Measurements from ENCODE around the gene LNP1.
"Not testable (repeated sequence)": the region's sequence is repeated elsewhere in the genome, so short reads cannot be mapped to it uniquely, and the experiment has no call there.

Gene LNP1, protein sequence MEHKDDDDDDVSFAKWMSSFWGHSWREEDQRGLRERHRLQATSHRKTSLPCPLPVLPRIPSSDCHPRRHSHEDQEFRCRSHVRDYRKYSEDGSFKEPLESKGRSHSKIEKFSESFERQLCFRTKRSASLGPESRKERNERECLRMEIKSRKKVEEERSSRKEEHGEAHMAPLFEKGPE

GRCh38 chr3:100400780-100401673 lies at the start of gene LNP1, which contains the start of gene TOMM70:
TSS of gene LNP1 (plus strand) at chr3:100401539. CDS start at chr3:100429730, 28,191 bp downstream.
TSS of gene TOMM70 (minus strand) at chr3:100401089. CDS start at chr3:100400949, 140 bp downstream.
- Histone ChIP-seq H3K27me3 (ENCODE audit: control insufficient read depth, insufficient read depth, low read length) (no peaks in the 10 kb centered on the region), H3K4me1 (ENCODE audit: control insufficient read depth, low read depth, low read length) (peaks cover 9% of the 10 kb centered on the region), H3K9ac (ENCODE audit: low read length) (peak within 1 kb of the TSS; percentile 79), H3K27ac (ENCODE audit: low read length) (peak within 1 kb of the TSS; percentile 99), H3K36me3 (ENCODE audit: control insufficient read depth, low read depth, low read length) (no peaks in the 10 kb centered on the region), H3K9me3 (ENCODE audit: control insufficient read depth, low read depth, low read length) (no peaks in the 10 kb centered on the region), H3K4me3 (ENCODE audit: low read length) (peak within 1 kb of the TSS; percentile 74)

GRCh38 chr3:100351770-100352169 lies 49.6 kb upstream of the LNP1 start:
- not testable (repeated sequence) for H3K4me3 ChIP-seq (ENCODE audit: low read length); H3K27ac ChIP-seq (ENCODE audit: low read length); H3K4me1 ChIP-seq (ENCODE audit: control insufficient read depth, low read depth, low read length); H3K9ac ChIP-seq (ENCODE audit: low read length); H3K9me3 ChIP-seq (ENCODE audit: control insufficient read depth, low read depth, low read length); H3K27me3 ChIP-seq (ENCODE audit: control insufficient read depth, insufficient read depth, low read length)
- H3K36me3 ChIP-seq (ENCODE audit: control insufficient read depth, low read depth, low read length), result peaks cover 16% of the 10 kb centered on the region

- Histone ChIP-seq H3K27ac (ENCODE audit: low read length) (no peak overlapping the region), H3K36me3 (ENCODE audit: control insufficient read depth, low read depth, low read length) (peaks cover 16% of the 10 kb centered on the region), H3K9ac (ENCODE audit: low read length) (no peak overlapping the region), H3K27me3 (ENCODE audit: control insufficient read depth, insufficient read depth, low read length) (no peaks in the 10 kb centered on the region), H3K9me3 (ENCODE audit: control insufficient read depth, low read depth, low read length) (no peaks in the 10 kb centered on the region), H3K4me3 (ENCODE audit: low read length) (no peak overlapping the region), H3K4me1 (ENCODE audit: control insufficient read depth, low read depth, low read length) (no peaks in the 10 kb centered on the region)
Observed at GRCh38 chr3:100352296-100353231, 48.8 kb upstream of the LNP1 start.

- H3K36me3 ChIP-seq (ENCODE audit: control insufficient read depth, low read depth, low read length), result peaks cover 16% of the 10 kb centered on the region
- H3K9me3 ChIP-seq (ENCODE audit: control insufficient read depth, low read depth, low read length), result no peaks in the 10 kb centered on the region
- no peaks in the 10 kb centered on the region for H3K27me3 ChIP-seq (ENCODE audit: control insufficient read depth, insufficient read depth, low read length)
- no peak overlapping the region for H3K4me3 ChIP-seq (ENCODE audit: low read length)
- H3K4me1 ChIP-seq (ENCODE audit: control insufficient read depth, low read depth, low read length), result no peaks in the 10 kb centered on the region
- no peak overlapping the region for H3K9ac ChIP-seq (ENCODE audit: low read length)
- no peak overlapping the region for H3K27ac ChIP-seq (ENCODE audit: low read length)
Observed at GRCh38 chr3:100354850-100355249, 46.5 kb upstream of the LNP1 start.

DNA sequence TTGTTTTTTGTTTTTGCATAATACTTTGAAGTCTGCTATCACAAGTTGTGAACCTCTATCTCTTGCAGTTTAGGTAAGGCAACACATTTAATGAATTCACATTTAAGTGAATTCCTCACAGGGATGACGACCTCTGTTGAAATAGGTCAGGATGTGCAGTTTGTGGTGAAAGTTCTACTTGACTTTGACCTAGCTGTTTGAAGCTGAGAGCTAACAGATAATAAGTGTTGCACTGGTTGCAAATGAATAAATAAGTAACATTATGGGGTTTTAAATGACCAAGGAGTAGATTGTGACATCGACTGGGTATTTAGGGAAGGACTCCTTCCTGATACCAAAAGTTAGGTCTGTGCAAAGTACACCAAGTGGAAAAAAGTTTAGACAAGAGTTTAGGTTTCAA lies 42.9 kb upstream of the LNP1 start:
- Histone ChIP-seq H3K36me3 (ENCODE audit: control insufficient read depth, low read depth, low read length) (peaks cover 8% of the 10 kb centered on the region), H3K4me3 (ENCODE audit: low read length) (no peak overlapping the region), H3K27ac (ENCODE audit: low read length) (no peak overlapping the region), H3K9me3 (ENCODE audit: control insufficient read depth, low read depth, low read length) (no peaks in the 10 kb centered on the region), H3K4me1 (ENCODE audit: control insufficient read depth, low read depth, low read length) (no peaks in the 10 kb centered on the region), H3K9ac (ENCODE audit: low read length) (no peak overlapping the region), H3K27me3 (ENCODE audit: control insufficient read depth, insufficient read depth, low read length) (no peaks in the 10 kb centered on the region)

DNA sequence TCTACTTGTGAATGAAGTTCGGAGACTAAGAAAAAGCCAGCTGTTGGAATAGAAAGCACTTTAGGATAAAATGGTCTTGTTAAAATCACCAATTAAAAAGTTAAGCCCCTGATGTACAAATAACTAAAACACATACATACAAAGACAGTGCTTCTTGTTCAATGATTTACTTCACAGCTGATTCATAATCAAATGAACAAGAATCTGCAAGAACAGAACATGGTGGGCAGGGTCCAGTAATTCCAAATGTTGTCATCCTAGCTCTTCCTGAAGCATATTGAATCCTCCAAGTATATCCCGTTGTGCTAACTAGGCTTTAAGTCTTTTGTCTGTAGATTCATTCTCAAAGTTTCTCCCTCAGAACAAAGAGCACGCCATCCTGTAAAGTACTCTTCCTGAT lies 42.3 kb upstream of the LNP1 start:
- Histone ChIP-seq H3K9me3 (ENCODE audit: control insufficient read depth, low read depth, low read length) (no peaks in the 10 kb centered on the region), H3K36me3 (ENCODE audit: control insufficient read depth, low read depth, low read length) (peaks cover 14% of the 10 kb centered on the region)

GRCh38 chr3:100360757-100361496 lies 40.4 kb upstream of the LNP1 start:
- Histone ChIP-seq H3K36me3 (ENCODE audit: control insufficient read depth, low read depth, low read length) (peaks cover 33% of the 10 kb centered on the region), H3K4me3 (ENCODE audit: low read length) (no peak overlapping the region), H3K9ac (ENCODE audit: low read length) (no peak overlapping the region), H3K27me3 (ENCODE audit: control insufficient read depth, insufficient read depth, low read length) (no peaks in the 10 kb centered on the region), H3K27ac (ENCODE audit: low read length) (no peak overlapping the region), H3K9me3 (ENCODE audit: control insufficient read depth, low read depth, low read length) (no peaks in the 10 kb centered on the region), H3K4me1 (ENCODE audit: control insufficient read depth, low read depth, low read length) (no peaks in the 10 kb centered on the region)

More for the DNA sequence above, 42.3 kb upstream of the LNP1 start:
- H3K4me3 ChIP-seq (ENCODE audit: low read length), result no peak overlapping the region
- H3K27me3 ChIP-seq (ENCODE audit: control insufficient read depth, insufficient read depth, low read length), result no peaks in the 10 kb centered on the region
- H3K27ac ChIP-seq (ENCODE audit: low read length), result no peak overlapping the region
- H3K9ac ChIP-seq (ENCODE audit: low read length), result no peak overlapping the region
- no peaks in the 10 kb centered on the region for H3K4me1 ChIP-seq (ENCODE audit: control insufficient read depth, low read depth, low read length)

GRCh38 chr3:100361897-100362296 lies 39.4 kb upstream of the LNP1 start:
- Histone ChIP-seq H3K4me3 (ENCODE audit: low read length) (no peak overlapping the region), H3K27me3 (ENCODE audit: control insufficient read depth, insufficient read depth, low read length) (no peaks in the 10 kb centered on the region), H3K4me1 (ENCODE audit: control insufficient read depth, low read depth, low read length) (no peaks in the 10 kb centered on the region), H3K27ac (ENCODE audit: low read length) (no peak overlapping the region), H3K36me3 (ENCODE audit: control insufficient read depth, low read depth, low read length) (peaks cover 43% of the 10 kb centered on the region), H3K9me3 (ENCODE audit: control insufficient read depth, low read depth, low read length) (no peaks in the 10 kb centered on the region), H3K9ac (ENCODE audit: low read length) (no peak overlapping the region)

- H3K36me3 ChIP-seq (ENCODE audit: control insufficient read depth, low read depth, low read length), result peaks cover 56% of the 10 kb centered on the region
Observed at GRCh38 chr3:100364421-100364820, 36.9 kb upstream of the LNP1 start.

GRCh38 chr3:100366424-100366823 lies 34.9 kb upstream of the LNP1 start:
- H3K4me3 ChIP-seq (ENCODE audit: low read length), result no peak overlapping the region
- H3K27ac ChIP-seq (ENCODE audit: low read length), result no peak overlapping the region
- no peaks in the 10 kb centered on the region for H3K9me3 ChIP-seq (ENCODE audit: control insufficient read depth, low read depth, low read length)
- H3K27me3 ChIP-seq (ENCODE audit: control insufficient read depth, insufficient read depth, low read length), result no peaks in the 10 kb centered on the region
- no peaks in the 10 kb centered on the region for H3K4me1 ChIP-seq (ENCODE audit: control insufficient read depth, low read depth, low read length)
- peaks cover 70% of the 10 kb centered on the region for H3K36me3 ChIP-seq (ENCODE audit: control insufficient read depth, low read depth, low read length)
- no peak overlapping the region for H3K9ac ChIP-seq (ENCODE audit: low read length)

More at GRCh38 chr3:100364421-100364820, 36.9 kb upstream of the LNP1 start:
- no peaks in the 10 kb centered on the region for H3K27me3 ChIP-seq (ENCODE audit: control insufficient read depth, insufficient read depth, low read length)
- H3K4me1 ChIP-seq (ENCODE audit: control insufficient read depth, low read depth, low read length), result no peaks in the 10 kb centered on the region
- no peaks in the 10 kb centered on the region for H3K9me3 ChIP-seq (ENCODE audit: control insufficient read depth, low read depth, low read length)
- no peak overlapping the region for H3K9ac ChIP-seq (ENCODE audit: low read length)
- no peak overlapping the region for H3K4me3 ChIP-seq (ENCODE audit: low read length)
- no peak overlapping the region for H3K27ac ChIP-seq (ENCODE audit: low read length)

Measured in iPS-18a (cell line).